Endothelial cell of umbilical vein (primary cell): Measurements from ENCODE around the gene RASA4. TPM values are rescaled to one million over a fixed set of nuclear protein-coding genes. Genes with fewer than 3 reads are reported as not detected.
"Not testable (repeated sequence)": the region's sequence is repeated elsewhere in the genome, so short reads cannot be mapped to it uniquely, and the experiment has no call there.

Experiments
- BruUV-seq: library from RNA; stranded (reverse); fragments of 400-500 nt; replicated peaks from 2 replicates; lab custom pipeline; 2021; lab: Mats Ljungman, UMichigan
- CTCF ChIA-PET: fragments of 300-600, 350-600 bp; sonication (Branson Sonifier 250); formaldehyde crosslinking; loops from one replicate; lab custom pipeline; 2021; ENCODE audit warnings: antibody characterized with exemption, inconsistent platforms; lab: Charles Lee
- POLR2A ChIA-PET: fragments of 300-600, 350-600 bp; sonication (Branson Sonifier 250); formaldehyde crosslinking; loops from one replicate; lab custom pipeline; 2021; ENCODE audit warnings: antibody characterized with exemption, inconsistent platforms; lab: Charles Lee
- DNase-seq: peaks from one replicate; pipeline ENCODE4 v3.0.0-alpha.2; 2011; ENCODE audit warnings: low read depth, low spot score
- FAIRE-seq: peaks from 2 replicates; lab custom pipeline; 2011; peaks lifted over from hg19 to GRCh38; lab: Jason Lieb, UNC
- H2AFZ ChIP-seq: 2 replicates; pipeline ENCODE4 v1.6.0; 2012; ENCODE audit warnings: low read depth, low read length, control low read depth, inconsistent platforms
- H3K27ac ChIP-seq: 2 replicates; pipeline ENCODE4 v1.5.1; 2011; ENCODE audit warnings: low read depth, mild to moderate bottlenecking, control low read depth, low read length, moderate library complexity; ENCODE audit not compliant: insufficient read depth
- H3K27me3 ChIP-seq, 2 experiments: 2 replicates each; pipeline versions ENCODE4 v1.6.0 to v1.6.1; 2011; ENCODE audit warnings: low read length in 2 of 2, mixed read lengths in 1 of 2; ENCODE audit not compliant: control insufficient read depth in 2 of 2, insufficient read depth in 2 of 2
- H3K36me3 ChIP-seq, 2 experiments: 2 replicates in 1 of 2; 3 replicates in 1 of 2; pipeline ENCODE4 v1.5.1; 2011; ENCODE audit warnings: low read length in 2 of 2, mild to moderate bottlenecking in 1 of 2, moderate library complexity in 1 of 2; ENCODE audit not compliant: control insufficient read depth in 2 of 2, insufficient read depth in 2 of 2; ENCODE audit errors: extremely low read depth in 1 of 2
- H3K4me1 ChIP-seq: 3 replicates; pipeline ENCODE4 v1.5.1; 2011; ENCODE audit warnings: mild to moderate bottlenecking, low read length; ENCODE audit not compliant: control insufficient read depth, insufficient read depth; ENCODE audit errors: extremely low read depth
- H3K4me2 ChIP-seq: 2 replicates; pipeline ENCODE4 v1.6.1; 2011; ENCODE audit warnings: low read length, control low read depth, mixed read lengths; ENCODE audit not compliant: insufficient read depth
- H3K4me3 ChIP-seq, 3 experiments: fragments of 200-600 bp in 1 of 3; sonication (generic), shearing (Covaris generic) in 1 of 3; replicated peaks in 1 of 3; 2 replicates each; pipeline ENCODE4 v1.5.1; 2011 to 2016; ENCODE audit warnings: control low read depth in 3 of 3, low read length in 3 of 3, mild to moderate bottlenecking in 2 of 3, inconsistent platforms in 1 of 3, low read depth in 1 of 3, moderate library complexity in 1 of 3; ENCODE audit not compliant: insufficient read depth in 1 of 3
- H3K79me2 ChIP-seq: 2 replicates; pipeline ENCODE4 v1.6.0; 2012; ENCODE audit warnings: low read length, inconsistent platforms; ENCODE audit not compliant: control insufficient read depth, insufficient read depth
- H3K9ac ChIP-seq: replicated peaks from 2 replicates; pipeline ENCODE3; 2011; ENCODE audit warnings: low read length, control low read depth; ENCODE audit not compliant: insufficient read depth; ENCODE audit errors: extremely low read depth
- H3K9me1 ChIP-seq: replicated peaks from 3 replicates; pipeline ENCODE4 v1.6.0; 2011; ENCODE audit warnings: mild to moderate bottlenecking, low read length; ENCODE audit not compliant: control insufficient read depth, insufficient read depth; ENCODE audit errors: extremely low read depth
- H3K9me3 ChIP-seq: replicated peaks from 2 replicates; pipeline ENCODE4 v1.5.1; 2012; ENCODE audit warnings: low read length, inconsistent platforms; ENCODE audit not compliant: control insufficient read depth, insufficient read depth
- H4K20me1 ChIP-seq: replicated peaks from 2 replicates; pipeline ENCODE3; 2011; ENCODE audit warnings: mild to moderate bottlenecking, low read length; ENCODE audit not compliant: control insufficient read depth, insufficient read depth; ENCODE audit errors: extremely low read depth
- dilution Hi-C: fragments of 300-500 bp; cut with MboI; formaldehyde crosslinking; loops from one replicate; pipeline ENCODE4 v1.15.0; 2019; ENCODE audit warnings: low sequenced_read_pairs; ENCODE audit not compliant: extremely low pct_ligation_motif_present
- intact Hi-C: fragments of 100-400 bp; cut with micrococcal nuclease; formaldehyde crosslinking; loops from one replicate; pipeline ENCODE4 v1.10.0; 2022
- polyA plus RNA-seq, 4 experiments: library from polyadenylated mRNA; depleted of rRNA in 3 of 4; stranded (reverse) in 3 of 4; unstranded in 1 of 4; fragments of >200 nt; gene quantifications; 2 replicates each; pipeline versions ENCODE4 v1.2.1 to v1.2.3, GENCODE V29; 2011 to 2012; ENCODE audit warnings: missing spikeins in 1 of 4
- total RNA-seq: library from RNA; stranded (reverse); gene quantifications from 2 replicates; pipeline ENCODE4 v1.2.3, GENCODE V29; 2021

Gene RASA4
- total and polyA plus RNA-seq, 2 donors (not counting 3 experiments of a cell fraction or from before 2014, with no cell fraction given) = 11.6 to 20.1 TPM

GRCh38 chr7:102609734-102610133 is 6.8 kb downstream of the RASA4 start:
- H3K27ac ChIP-seq, BruUV-seq, H3K9me1 ChIP-seq, H3K9me3 ChIP-seq, dilution Hi-C loops, H3K36me3 ChIP-seq, POLR2A ChIA-PET, H3K79me2 ChIP-seq, H3K4me1 ChIP-seq, H4K20me1 ChIP-seq, CTCF ChIA-PET, H3K9ac ChIP-seq, H3K4me2 ChIP-seq, H2AFZ ChIP-seq, intact Hi-C loops, FAIRE-seq, H3K27me3 ChIP-seq, H3K4me3 ChIP-seq, DNase-seq: not testable (repeated sequence)

- H2AFZ ChIP-seq, H3K9ac ChIP-seq, DNase-seq, H3K4me1 ChIP-seq, POLR2A ChIA-PET, H3K9me1 ChIP-seq, H3K36me3 ChIP-seq, CTCF ChIA-PET, H3K27me3 ChIP-seq, H4K20me1 ChIP-seq, H3K4me3 ChIP-seq, H3K79me2 ChIP-seq, FAIRE-seq, H3K4me2 ChIP-seq, BruUV-seq, intact Hi-C loops, H3K9me3 ChIP-seq, H3K27ac ChIP-seq, dilution Hi-C loops: not testable (repeated sequence)
Observed at GRCh38 chr7:102606848-102607247, 9.7 kb downstream of the RASA4 start.

- DNase-seq, H3K27ac ChIP-seq, H4K20me1 ChIP-seq, FAIRE-seq, dilution Hi-C loops, H3K9me3 ChIP-seq, H3K4me3 ChIP-seq, H3K79me2 ChIP-seq, intact Hi-C loops, H3K36me3 ChIP-seq, POLR2A ChIA-PET, H3K4me1 ChIP-seq, CTCF ChIA-PET, H3K9me1 ChIP-seq, H3K9ac ChIP-seq, BruUV-seq, H3K4me2 ChIP-seq, H2AFZ ChIP-seq, H3K27me3 ChIP-seq: not testable (repeated sequence)
Observed at GRCh38 chr7:102604431-102605145, 12.0 kb downstream of the RASA4 start.

- H3K4me2 ChIP-seq, H3K9ac ChIP-seq, H3K9me1 ChIP-seq, DNase-seq, intact Hi-C loops, H3K27me3 ChIP-seq, H3K36me3 ChIP-seq, dilution Hi-C loops, H3K27ac ChIP-seq, BruUV-seq, H2AFZ ChIP-seq, POLR2A ChIA-PET, H4K20me1 ChIP-seq, H3K4me3 ChIP-seq, FAIRE-seq, H3K4me1 ChIP-seq, CTCF ChIA-PET, H3K9me3 ChIP-seq, H3K79me2 ChIP-seq: not testable (repeated sequence)
Observed at GRCh38 chr7:102602317-102602716, 14.2 kb downstream of the RASA4 start.
